GM21528 (cell line): Measurements from ENCODE around the gene SPPL3.
"Not testable (repeated sequence)": the region's sequence is repeated elsewhere in the genome, so short reads cannot be mapped to it uniquely, and the experiment has no call there.

Experiments
- ATAC-seq: cut with Tn5 transposase; IDR thresholded peaks from one replicate; pipeline ENCODE4 v1.9.1; 2021; ENCODE audit warnings: mild to moderate bottlenecking, moderate library complexity; ENCODE audit not compliant: unreplicated experiment, low FRiP score

The SPPL3 gene

GRCh38 chr12:120845696-120846095, 58.5 kb downstream of the SPPL3 start:
- ATAC-seq: no peak

GRCh38 chr12:120844768-120845449, 59.2 kb downstream of the SPPL3 start:
- ATAC-seq: no peak

GRCh38 chr12:120844297-120844696, 59.9 kb downstream of the SPPL3 start:
- ATAC-seq: no peak

GRCh38 chr12:120843472-120843871, 60.7 kb downstream of the SPPL3 start:
- ATAC-seq: no peak

- no peak for ATAC-seq
Observed at GRCh38 chr12:120842595-120842994, 61.6 kb downstream of the SPPL3 start.

GRCh38 chr12:120841525-120841924, 62.6 kb downstream of the SPPL3 start:
- no peak for ATAC-seq

- no peak for ATAC-seq
Observed at GRCh38 chr12:120839503-120839902, 64.7 kb downstream of the SPPL3 start.

- not testable (repeated sequence) for ATAC-seq
Observed at GRCh38 chr12:120838629-120839383, 65.4 kb downstream of the SPPL3 start.

- no peak for ATAC-seq
Observed at GRCh38 chr12:120836114-120836684, 68.0 kb downstream of the SPPL3 start.

- no peak for ATAC-seq
Observed at GRCh38 chr12:120835657-120836056, 68.5 kb downstream of the SPPL3 start.

GRCh38 chr12:120835304-120835612, 68.9 kb downstream of the SPPL3 start:
- ATAC-seq: no peak

- ATAC-seq: no peak
Observed at GRCh38 chr12:120834489-120835303, 69.5 kb downstream of the SPPL3 start.

- peak; percentile 44 for ATAC-seq
Observed at GRCh38 chr12:120833849-120834248, 70.3 kb downstream of the SPPL3 start.

- no peak for ATAC-seq
Observed at GRCh38 chr12:120832737-120833136, 71.4 kb downstream of the SPPL3 start.

- no peak for ATAC-seq
Observed at GRCh38 chr12:120831648-120832267, 72.4 kb downstream of the SPPL3 start.

GRCh38 chr12:120830966-120831365, 73.2 kb downstream of the SPPL3 start:
- no peak for ATAC-seq

- no peak for ATAC-seq
Observed at GRCh38 chr12:120830052-120830940, 73.9 kb downstream of the SPPL3 start.

- ATAC-seq: no peak
Observed at GRCh38 chr12:120826335-120826734, 77.8 kb downstream of the SPPL3 start.

- ATAC-seq: no peak
Observed at GRCh38 chr12:120825337-120825736, 78.8 kb downstream of the SPPL3 start.
